Measurements from ENCODE around the gene TMEM108.

DNA sequence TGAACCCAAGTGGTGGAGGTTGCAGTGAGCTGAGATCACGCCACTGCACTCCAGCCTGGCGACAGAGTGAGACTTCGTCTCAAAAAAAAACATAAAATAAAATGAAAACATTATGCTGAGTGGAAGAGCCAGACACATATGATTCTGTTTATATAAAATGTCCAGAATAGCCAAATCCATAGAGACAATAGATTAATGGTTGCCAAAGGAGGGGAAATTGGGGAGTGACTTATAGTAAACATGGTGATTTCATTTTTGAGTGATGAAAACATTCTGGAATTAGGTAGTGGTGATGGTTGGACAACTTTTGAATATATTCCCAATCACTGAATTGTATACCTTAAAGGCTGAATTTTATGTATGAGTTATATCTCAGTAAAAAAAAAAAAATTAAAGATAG, 189.6 kb downstream of the TMEM108 start:
- TF ChIP-seq, protein P1, sequence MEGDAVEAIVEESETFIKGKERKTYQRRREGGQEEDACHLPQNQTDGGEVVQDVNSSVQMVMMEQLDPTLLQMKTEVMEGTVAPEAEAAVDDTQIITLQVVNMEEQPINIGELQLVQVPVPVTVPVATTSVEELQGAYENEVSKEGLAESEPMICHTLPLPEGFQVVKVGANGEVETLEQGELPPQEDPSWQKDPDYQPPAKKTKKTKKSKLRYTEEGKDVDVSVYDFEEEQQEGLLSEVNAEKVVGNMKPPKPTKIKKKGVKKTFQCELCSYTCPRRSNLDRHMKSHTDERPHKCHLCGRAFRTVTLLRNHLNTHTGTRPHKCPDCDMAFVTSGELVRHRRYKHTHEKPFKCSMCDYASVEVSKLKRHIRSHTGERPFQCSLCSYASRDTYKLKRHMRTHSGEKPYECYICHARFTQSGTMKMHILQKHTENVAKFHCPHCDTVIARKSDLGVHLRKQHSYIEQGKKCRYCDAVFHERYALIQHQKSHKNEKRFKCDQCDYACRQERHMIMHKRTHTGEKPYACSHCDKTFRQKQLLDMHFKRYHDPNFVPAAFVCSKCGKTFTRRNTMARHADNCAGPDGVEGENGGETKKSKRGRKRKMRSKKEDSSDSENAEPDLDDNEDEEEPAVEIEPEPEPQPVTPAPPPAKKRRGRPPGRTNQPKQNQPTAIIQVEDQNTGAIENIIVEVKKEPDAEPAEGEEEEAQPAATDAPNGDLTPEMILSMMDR (IDR thresholded peaks at IDR 0.05) = no peak
- no peak for TF ChIP-seq POLR2A (IDR thresholded peaks at IDR 0.05)

Data from body of pancreas (tissue), 4 donors.